NCI-H2081 (cell line): ENCODE results near the gene AQP5.

Experiments
- DNase-seq, 2 experiments: peaks; one replicate each; lab custom pipeline; 2025; lab: John Stamatoyannopoulos, UW

AQP5 gene

DNA sequence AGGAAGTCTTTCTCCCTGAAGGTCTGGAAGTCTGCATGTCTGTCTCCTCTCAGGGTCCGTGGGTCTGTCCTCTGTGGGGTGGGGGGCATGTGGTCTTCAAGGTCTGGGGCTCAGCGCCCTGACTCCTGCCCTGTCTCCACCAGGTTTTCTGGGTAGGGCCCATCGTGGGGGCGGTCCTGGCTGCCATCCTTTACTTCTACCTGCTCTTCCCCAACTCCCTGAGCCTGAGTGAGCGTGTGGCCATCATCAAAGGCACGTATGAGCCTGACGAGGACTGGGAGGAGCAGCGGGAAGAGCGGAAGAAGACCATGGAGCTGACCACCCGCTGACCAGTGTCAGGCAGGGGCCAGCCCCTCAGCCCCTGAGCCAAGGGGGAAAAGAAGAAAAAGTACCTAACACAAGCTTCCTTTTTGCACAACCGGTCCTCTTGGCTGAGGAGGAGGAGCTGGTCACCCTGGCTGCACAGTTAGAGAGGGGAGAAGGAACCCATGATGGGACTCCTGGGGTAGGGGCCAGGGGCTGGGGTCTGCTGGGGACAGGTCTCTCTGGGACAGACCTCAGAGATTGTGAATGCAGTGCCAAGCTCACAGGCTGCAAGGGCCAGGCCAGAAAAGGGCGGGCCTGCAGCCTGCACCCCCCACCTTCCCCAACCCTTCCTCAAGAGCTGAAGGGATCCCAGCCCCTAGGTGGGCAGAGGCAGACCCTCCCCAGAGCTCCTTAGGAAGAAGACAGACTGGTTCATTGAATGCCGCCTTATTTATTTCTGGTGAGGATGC, 3.4 kb downstream of the AQP5 start:
- DNase-seq, result no peak

DNA sequence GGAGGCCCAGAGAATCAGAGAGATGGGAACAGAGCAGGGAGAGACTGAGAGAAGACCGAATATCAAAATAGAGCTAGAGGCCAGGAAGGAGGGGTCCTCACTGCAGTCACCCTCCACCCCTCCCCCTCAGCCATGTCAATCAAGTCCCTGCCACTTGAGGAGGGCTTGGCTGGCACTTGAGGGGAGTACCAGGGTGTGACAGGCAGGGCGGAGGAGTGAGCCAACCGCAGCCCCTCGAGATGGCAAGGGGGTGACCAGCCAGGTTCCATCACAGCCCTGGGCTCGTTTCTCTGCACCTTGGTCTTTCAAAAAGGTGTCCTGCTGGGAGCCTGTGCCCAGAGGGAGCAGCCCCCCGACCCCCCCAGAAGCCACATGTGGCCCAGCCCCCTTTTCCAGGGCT, 4.2 kb downstream of the AQP5 start:
- no peak for DNase-seq

DNA sequence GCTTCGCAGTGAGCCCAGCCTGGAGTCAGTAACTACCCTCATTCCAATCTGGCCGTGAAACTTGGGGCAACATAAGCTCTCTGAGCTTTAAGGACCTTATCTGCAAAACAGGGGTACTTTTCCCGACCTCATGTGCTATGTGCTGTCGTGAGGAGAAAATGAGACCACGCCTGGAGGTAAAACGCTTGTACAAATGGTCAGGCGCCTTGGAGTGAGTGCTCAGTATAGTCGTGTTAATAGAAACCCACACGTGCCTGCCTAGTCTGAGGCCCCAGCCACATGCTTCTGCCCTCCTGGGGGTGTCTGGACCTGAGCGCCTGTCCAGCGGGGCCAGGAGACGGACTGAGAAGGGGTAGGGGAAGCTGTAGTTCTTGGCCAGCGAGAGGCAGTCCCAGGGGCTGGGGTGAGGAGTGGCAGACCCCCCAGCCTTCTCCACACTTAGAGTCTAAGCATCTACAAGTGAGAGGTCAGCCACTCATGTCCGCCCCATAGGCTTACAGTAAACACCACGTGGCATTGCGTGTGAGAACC, 4.9 kb downstream of the AQP5 start:
- no peak for DNase-seq

DNA sequence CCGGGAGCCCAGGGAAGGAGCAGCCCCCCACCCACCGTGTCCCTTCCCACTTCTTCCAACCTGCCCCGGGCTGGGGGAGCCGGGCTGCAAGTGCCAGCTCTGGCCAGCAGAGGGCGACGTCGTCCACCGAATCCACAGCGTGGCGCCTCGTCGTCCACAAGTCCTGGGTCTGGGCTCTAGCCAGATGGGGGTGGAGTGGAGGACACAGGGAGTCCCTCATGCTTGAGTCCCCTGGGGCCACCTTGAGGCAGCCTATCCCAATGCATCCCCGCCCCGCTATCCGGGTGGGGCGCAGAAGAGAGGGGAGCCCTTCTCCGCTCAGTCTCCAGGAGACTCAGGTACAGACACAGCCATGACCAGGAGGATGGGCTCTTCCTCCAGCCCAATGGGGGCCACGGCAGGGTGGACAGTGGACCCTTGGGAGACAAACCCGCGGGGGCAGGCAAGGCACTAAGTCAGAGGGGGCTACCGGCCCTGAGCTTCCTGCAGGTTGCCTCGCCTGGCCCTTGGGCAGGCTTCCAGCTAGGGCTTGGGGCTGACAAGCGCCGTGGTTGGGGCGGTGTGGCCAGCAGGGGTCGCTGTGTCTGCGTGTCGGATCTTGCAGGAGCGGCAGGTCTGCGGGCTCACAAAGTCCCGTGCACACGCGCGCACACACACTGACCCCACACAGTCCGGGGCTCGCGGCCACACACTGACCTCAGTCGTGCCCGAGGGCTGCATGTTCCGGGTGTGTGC, 5.5 kb downstream of the AQP5 start:
- DNase-seq, result peak; percentile 88 to 89

DNA sequence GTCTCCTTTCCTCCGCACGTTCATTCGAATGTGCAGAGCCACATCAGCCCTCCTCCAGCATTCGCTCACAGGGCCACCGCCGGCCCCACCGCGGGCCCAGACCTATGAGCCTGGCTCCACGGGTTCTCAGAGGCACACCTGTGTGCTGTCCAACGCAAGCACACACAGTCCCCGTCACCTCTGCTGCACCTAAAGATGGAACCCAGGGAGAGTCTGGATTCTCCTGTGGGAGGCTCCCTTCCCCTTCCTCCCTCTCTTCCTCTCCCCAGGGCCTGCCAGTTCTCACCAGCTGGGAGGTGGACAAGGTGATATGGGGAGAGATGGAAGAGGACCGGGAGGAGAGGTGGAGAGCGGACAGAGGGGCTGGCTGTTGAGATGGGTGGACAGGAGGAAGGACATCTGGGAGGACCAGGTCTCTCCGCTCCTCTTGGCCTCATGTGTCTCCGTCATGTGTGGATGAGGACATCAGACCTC, 6.1 kb downstream of the AQP5 start:
- no peak for DNase-seq

DNA sequence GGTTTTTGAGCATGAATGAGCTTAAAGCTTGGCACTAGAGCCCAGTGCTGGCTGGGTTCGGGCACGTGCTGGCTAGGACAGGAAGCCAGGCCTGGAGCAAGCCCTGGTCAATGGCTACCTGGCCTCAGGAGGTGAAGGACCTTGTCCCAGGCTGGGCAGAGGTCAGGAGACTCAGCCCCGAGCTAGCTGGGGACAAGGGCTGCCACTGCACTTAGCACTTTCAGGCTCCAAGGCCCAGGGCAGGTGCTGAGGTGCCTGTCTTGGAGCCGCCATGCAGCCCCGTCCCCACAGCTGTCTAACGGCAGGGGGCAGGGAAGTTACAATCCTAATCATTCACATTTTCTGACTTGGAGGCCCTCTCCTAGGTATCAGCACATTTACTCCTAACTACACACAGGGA, 6.8 kb downstream of the AQP5 start:
- DNase-seq, result no peak

DNA sequence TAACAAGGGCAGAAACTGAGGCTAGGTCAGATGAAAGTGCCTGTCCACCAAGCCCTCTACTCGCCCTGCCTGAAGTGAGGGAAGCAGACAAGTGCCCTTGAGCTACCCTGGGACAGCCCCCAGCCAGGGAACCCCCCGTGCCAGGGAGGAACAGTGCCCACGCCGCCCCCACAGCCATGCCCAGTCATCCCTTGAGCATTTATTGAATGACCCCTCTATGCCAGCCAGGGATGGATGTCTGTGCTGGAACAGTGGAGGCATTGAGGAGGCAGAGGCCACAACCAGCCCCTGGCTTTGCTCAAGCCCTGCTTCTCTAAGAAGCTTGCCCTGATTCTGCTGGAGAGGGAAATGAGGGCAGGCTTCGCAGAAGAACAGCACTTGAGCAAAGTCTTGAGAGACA, 7.4 kb downstream of the AQP5 start:
- DNase-seq, result no peak

DNA sequence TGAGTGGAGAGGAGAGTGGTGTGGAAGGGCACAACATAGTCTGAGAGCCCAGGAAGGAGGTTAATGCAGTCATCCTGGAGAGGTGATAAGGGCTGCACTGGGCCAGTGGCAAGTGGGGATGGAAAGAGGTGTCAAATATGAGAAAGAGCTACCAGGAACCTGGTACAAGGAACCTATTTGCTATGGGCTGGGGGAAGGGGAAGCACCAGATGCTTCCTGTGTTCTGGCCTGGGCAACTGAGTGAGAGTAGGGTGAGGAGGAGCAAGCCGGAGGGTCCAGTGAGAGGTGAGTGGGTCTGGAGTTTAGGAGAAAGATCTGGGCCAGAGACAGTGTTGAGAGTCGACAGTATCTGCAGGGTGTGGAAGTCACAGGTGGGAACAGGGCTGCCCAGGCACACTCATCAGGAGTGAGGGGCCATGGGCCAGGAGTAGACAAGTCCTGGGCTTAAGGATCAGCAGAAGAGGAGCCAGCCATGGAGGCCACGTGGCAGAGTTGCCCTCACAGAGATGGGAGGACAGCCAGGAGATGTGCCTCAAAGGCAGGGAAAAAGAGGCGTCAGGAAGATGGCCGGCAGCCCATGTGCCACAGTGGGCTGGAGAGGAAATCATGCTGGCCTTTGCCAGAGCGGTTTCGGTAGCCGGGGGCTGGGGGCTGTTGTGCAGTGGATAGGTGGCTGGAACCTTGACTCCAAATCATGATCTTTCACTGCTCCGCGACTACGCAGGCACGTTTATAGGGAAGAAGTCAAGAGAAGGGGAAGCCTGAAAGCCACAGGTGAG, 8.2 kb downstream of the AQP5 start:
- DNase-seq, result no peak

DNA sequence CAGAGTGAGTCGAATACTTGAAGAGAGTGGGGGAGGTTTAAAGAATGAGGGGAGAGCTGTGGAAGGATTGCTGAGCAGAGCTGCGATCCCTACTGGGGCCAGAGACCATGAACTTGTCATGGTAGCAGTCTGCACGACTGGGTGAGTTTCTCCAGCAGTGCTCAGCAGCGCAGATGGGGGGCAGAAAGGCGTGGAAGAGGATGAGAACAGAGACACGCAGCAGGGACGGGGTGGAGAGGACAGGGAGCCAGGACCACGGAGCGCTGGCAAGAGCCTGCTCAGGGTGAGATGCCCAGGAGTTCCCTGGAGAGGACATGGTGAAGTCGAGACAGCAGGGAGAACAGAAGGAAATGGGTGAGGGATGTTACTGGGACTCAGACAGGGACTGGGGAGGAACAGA, 9.0 kb downstream of the AQP5 start:
- DNase-seq, result no peak

DNA sequence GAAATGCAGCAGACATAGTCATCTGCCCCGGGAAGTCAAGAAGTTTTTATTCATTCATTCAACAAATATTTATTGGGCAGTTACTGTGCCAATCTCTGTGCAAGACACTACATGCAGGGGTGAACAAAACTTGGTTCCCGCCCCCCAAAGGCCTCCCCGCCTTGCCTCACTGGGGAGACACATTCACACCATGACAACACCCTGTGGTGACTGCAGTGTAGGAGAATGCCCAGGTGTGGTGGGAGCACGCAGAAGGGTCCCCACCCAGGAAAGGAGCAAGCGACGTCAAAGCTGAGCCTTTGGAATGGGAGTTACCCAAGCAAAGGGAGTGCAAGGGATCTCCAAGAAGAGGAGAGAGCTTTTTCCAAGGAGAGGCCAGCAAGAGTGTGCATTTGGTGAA, 9.5 kb downstream of the AQP5 start:
- DNase-seq, result no peak

DNA sequence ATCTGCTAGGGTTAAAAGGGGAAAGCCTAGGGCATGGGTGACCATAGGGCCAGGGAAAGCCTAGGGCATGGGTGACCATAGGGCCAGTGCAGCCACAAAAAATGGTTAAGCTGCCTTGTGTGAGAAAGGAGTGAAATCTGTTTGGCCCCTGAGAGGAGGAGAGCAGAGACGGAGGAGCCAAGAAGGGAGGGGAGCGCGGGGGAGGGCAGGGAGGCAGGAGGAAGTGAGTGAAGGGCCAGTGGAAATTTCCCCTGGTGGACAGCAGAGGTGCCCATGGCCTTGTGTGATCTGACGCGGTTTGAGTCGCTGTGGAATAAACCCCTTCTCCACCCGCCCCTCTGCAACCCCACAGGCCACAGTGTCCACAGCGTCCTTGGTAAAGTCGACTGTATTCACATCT, 10.5 kb downstream of the AQP5 start:
- DNase-seq, result no peak

DNA sequence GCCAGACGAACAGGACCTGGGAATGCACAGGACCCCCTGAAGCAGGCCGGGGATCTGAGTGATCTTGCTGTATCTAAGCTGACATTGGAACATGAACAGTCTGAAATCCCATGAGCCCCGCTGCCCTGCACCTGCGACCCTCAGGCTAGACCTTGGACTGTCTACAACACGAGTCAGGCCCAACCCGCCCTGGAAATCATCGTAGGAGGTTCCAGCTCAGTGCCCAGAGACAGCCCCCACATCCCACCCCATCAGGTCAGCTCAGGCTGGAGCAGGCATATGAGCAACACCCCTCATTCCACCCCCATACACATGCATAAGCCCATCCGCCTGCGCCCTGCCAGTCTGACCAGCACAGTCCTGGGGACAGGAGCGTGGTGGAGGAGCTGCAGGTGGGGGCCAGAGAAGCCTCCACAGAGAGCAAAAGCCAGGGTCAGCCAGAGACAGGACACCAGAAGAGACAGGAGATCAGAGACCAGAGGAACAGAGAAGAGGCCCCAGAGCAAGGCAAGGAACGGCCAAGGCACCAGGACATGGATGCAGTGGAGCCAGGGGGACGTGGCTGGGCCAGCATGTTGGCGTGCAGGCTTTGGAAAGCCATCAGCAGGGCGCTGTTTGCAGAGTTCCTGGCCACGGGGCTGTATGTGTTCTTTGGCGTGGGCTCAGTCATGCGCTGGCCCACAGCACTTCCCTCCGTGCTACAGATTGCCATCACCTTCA, 11.1 kb downstream of the AQP5 start, which contains the start of gene AQP6:
Gene AQP6, plus strand, starts transcription at position 307 of the 720 bp plus-strand sequence. Its CDS starts 227 bp downstream, at position 534.
- DNase-seq, result no peak

DNA sequence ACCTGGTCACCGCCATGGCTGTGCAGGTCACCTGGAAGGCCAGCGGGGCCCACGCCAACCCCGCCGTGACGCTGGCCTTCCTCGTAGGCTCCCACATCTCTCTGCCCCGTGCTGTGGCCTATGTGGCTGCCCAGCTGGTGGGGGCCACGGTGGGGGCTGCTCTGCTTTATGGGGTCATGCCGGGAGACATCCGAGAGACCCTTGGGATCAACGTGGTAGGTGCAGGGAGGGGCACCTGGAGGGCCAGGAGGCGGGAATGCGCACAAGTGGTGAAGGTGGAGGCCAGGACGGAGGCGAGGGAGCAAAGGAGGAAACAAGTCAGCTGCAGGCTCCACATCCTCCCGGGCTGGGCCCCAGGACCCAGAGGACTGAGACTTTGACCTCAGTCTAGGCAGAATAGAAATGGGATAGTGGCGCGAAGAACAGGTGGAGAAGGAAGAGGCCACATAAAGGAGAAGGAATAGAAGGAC, 11.7 kb downstream of the AQP5 start:
- no peak for DNase-seq

DNA sequence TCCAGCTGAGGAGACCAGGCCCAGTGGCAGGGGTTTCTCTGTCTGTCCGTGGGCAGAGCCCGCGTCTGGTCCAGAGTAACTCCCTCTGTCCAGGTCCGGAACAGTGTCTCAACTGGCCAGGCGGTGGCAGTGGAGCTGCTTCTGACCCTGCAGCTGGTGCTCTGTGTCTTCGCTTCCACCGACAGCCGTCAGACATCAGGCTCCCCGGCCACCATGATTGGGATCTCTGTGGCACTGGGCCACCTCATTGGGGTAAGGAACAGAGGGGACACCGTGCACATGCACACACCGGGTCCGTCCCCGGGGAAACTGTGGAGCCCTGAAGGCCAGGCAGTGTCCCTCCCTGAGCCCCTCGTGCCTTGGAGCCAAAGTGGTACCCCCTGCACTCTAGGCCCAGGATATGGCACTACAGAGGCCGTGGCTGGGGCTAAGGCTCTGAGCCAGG, 12.6 kb downstream of the AQP5 start:
- no peak for DNase-seq

DNA sequence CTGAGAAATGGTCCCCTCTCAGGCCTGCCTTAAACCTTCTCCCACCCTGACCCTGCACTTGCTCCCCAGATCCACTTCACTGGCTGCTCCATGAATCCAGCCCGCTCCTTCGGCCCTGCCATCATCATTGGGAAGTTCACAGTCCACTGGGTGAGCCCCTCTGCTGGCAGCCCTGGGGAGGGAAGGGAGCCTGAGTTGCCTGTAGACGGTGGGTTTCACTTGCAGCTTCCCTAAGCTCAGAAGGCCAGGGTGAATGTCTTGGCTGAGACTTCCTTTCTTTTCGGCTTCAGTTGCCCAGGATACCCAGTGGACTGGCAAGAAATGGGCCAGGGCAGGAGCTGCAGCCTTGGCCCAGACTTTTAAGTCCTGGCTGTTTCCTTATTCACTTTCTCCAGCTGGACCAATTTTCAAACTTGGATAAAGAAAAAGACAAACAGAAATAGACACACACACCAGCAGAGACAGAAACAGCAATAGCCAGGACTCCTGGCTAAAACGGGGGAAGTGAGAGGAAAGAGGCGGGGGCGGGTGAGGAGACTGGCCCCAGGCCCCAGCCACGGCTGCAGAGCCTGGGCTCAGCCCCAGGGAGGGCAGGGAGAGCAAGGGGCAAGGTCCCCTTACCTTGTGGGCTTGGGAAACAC, 13.1 kb downstream of the AQP5 start:
- DNase-seq, result no peak

DNA sequence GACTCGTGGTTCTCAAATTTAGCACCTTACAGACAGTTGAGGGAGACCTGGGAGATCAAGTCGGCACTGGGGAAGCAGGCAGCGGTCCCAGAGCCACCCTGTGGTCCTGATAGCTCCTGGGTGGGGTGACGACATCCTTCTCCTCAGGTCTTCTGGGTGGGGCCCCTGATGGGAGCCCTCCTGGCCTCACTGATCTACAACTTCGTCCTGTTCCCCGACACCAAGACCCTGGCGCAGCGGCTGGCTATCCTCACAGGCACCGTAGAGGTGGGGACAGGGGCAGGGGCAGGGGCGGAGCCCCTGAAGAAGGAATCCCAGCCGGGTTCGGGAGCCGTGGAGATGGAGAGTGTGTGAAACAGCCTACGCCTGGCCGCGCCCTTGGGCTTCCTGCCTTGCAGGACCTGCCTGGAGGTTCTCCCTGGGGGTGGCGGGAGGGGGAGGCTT, 13.7 kb downstream of the AQP5 start:
- no peak for DNase-seq

DNA sequence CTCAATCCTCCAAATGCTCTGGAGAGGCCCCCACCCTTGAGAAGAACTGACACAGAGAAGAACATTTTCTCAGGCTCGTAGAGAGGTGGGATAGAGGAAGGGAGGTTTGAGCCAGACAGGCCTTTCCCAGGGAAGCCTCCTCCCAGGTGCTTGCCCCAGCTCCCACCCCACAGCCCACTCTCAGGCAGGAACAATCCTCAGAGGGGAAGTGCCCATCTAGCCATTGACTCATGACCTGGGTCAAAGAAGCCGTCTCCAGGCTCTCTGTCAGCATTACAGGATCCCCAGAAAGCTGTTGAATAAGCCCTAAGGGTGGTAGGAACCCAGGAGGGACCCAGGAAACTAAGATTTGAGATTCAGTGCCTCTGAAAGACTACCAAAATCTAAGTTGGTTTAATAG, 14.9 kb downstream of the AQP5 start:
- no peak for DNase-seq

DNA sequence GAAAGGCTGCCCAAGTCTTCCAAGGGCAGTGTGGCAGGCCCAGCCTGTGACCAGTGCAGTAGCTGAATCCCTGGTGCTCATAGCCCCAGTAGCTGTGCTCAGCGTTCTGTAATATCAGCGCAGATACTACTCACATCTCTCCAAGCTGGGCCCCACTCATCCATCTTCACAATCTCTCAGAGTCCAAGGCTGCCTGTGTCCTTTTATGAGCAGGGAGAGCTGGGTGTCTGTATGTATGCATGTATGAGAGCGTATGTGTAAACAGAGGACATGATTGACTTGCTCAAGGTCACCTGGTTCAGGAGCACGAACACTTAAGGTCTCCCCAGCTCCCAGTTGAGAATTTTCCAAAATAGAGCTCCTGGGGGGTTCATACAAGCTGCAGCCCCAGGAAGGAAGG, 16.5 kb downstream of the AQP5 start:
- DNase-seq, result no peak

DNA sequence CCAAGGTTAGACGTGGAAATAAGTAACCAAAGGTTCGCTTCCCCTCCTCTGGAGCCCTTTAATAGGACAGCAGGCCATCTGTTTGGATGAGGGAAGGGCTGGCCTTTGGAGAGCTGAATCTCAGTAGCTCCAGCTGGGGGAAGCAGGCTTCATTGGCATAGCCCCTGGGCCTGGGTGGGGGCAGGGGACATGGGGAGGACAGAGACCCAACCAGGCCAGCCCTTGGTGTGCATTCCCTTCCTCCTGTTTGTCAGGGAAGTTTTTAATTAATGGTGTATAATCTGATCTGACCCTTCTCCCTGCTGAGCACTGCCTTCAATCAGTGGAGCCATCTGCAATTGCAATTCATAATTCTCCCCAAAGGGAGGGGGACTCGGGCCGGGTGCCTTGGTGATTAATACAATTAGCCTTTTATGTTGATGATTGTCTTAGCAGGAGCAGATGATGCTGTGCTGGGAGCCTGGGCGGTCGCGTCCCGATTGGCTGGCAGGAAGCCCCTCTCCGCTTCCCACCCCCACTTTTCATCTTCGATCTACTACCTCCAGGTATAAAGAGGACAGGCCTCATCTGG, 17.4 kb downstream of the AQP5 start:
- DNase-seq, result no peak

DNA sequence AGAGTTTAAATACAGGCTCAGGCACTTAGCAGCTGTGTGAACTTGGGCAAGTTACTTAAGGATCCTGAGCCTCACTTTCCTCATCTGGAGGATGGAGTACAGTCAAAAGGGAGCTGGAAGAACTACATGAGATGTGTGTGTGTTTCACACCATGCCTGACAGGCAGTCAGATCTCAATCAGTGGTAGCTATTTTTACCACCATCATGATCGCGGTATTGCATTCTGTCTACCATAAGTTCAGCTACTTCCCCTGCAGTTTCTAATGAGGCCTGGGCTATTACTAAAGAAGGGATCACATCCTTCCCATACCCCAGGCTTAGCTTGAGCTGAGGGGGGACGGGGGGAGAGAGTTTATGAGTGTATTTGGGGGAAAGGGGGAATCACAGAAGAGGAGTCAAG, 18.1 kb downstream of the AQP5 start:
- no peak for DNase-seq
